GM12878 (cell line): ENCODE data around the gene ABCB8. TPM values are rescaled to one million over a fixed set of nuclear protein-coding genes. Genes with fewer than 3 reads are reported as not detected.

Experiments used
- EP300 ChIP-seq, 2 experiments: fragments of 150-350 bp in 1 of 2; IDR thresholded peaks; 2 replicates each; pipeline ENCODE4 v1.6.1; 2011 to 2012; ENCODE audit warnings: low read depth in 2 of 2, low read length in 2 of 2, borderline replicate concordance in 1 of 2, improper control_type of control experiment in 1 of 2, inconsistent platforms in 1 of 2; ENCODE audit not compliant: control insufficient read depth in 1 of 2
- ETV6 ChIP-seq, 2 experiments: fragments of 450-650 bp in 1 of 2; IDR thresholded peaks in 1 of 2; conservative IDR thresholded peaks in 1 of 2; 2 replicates each; pipeline ENCODE4 v1.6.1; 2014; ENCODE audit warnings: antibody characterized with exemption in 1 of 2, borderline replicate concordance in 1 of 2, low read depth in 1 of 2, mild to moderate bottlenecking in 1 of 2, moderate library complexity in 1 of 2
- HDAC2 ChIP-seq: fragments of 200-600 bp; sonication (generic); IDR thresholded peaks from 2 replicates; pipeline ENCODE4 v1.6.1; 2017
- IKZF1 ChIP-seq: fragments of 450-650 bp; conservative IDR thresholded peaks from 2 replicates; pipeline ENCODE4 v1.6.1; 2017; ENCODE audit warnings: antibody characterized with exemption, mild to moderate bottlenecking
- JUNB ChIP-seq: IDR thresholded peaks from 2 replicates; pipeline ENCODE4 v1.6.1; 2016; ENCODE audit warnings: antibody characterized with exemption, mild to moderate bottlenecking
- NR2C1 ChIP-seq: fragments of 450-650 bp; IDR thresholded peaks from 2 replicates; pipeline ENCODE4 v1.6.1; 2017; ENCODE audit warnings: antibody characterized with exemption, mild to moderate bottlenecking, moderate library complexity
- POU2F2 ChIP-seq: IDR thresholded peaks from 3 replicates; pipeline ENCODE4 v1.6.1; 2011; ENCODE audit warnings: low read depth, mild to moderate bottlenecking, low read length, borderline replicate concordance
- PRDM15 ChIP-seq: fragments of 450-650 bp; formaldehyde crosslinking; IDR thresholded peaks from 2 replicates; pipeline ENCODE4 v1.4.0; 2020; ENCODE audit warnings: mild to moderate bottlenecking, moderate library complexity
- RCOR1 ChIP-seq: conservative IDR thresholded peaks from 2 replicates; pipeline ENCODE4 v1.6.1; 2012; ENCODE audit warnings: low read depth, low read length, improper control_type of control experiment
- SMAD1 ChIP-seq: fragments of 450-650 bp; IDR thresholded peaks from 2 replicates; pipeline ENCODE4 v1.6.1; 2018; ENCODE audit warnings: mild to moderate bottlenecking, low read depth; ENCODE audit not compliant: partially characterized antibody
- TARDBP ChIP-seq: IDR thresholded peaks from 2 replicates; pipeline ENCODE4 v1.6.1; 2016; ENCODE audit warnings: borderline replicate concordance
- USF1 ChIP-seq: IDR thresholded peaks from 2 replicates; pipeline ENCODE4 v1.6.1; 2011; ENCODE audit warnings: borderline replicate concordance, low read depth, mild to moderate bottlenecking, moderate library complexity, mixed read lengths, low read length; ENCODE audit not compliant: insufficient read depth; ENCODE audit errors: extremely low read length
- ZNF217 ChIP-seq: fragments of 450-650 bp; IDR thresholded peaks from 2 replicates; pipeline ENCODE4 v1.6.1; 2017; ENCODE audit warnings: antibody characterized with exemption, mild to moderate bottlenecking
- polyA plus RNA-seq, 11 experiments: library from polyadenylated mRNA; depleted of rRNA in 4 of 11; unstranded in 6 of 11; stranded (reverse) in 5 of 11; fragments of >200 nt; fragmentation: Nextera tagmentation in 4 of 11; fragmentation: Illumina TruSeq in 1 of 11; extraction: Ambion mirVana in 4 of 11; extraction: Trizol in 1 of 11; gene quantifications; 1 replicate in 1 of 11; 2 replicates in 10 of 11; pipeline versions ENCODE4 v1.2.1 to v1.2.3, GENCODE V29; 2011 to 2016; ENCODE audit warnings: inconsistent platforms in 2 of 11, missing spikeins in 2 of 11, low read depth in 1 of 11
- total RNA-seq, 4 experiments: library from RNA; depleted of rRNA in 3 of 4; stranded (reverse); fragments of >200 nt in 3 of 4; fragmentation: Illumina TruSeq in 1 of 4; extraction: Trizol in 1 of 4; gene quantifications; 2 replicates each; pipeline versions ENCODE4 v1.2.1 to v1.2.3, GENCODE V29; 2013 to 2021

ABCB8 gene
- total and polyA plus RNA-seq, 10 of the 15 experiments (the other 5 are each of a cell fraction or from before 2014, with no cell fraction given), result 0.77 to 34.8 (median 18.9) TPM

- no peak for TF ChIP-seq PRDM15 (CRISPR knock-in tag)
- no peak for TF ChIP-seq IKZF1
- TF ChIP-seq TARDBP, result no peak
- TF ChIP-seq USF1, result no peak
- TF ChIP-seq RCOR1, result no peak
- no peak for TF ChIP-seq SMAD1
- TF ChIP-seq HDAC2, result no peak
- no peak for TF ChIP-seq ETV6 (conservative IDR thresholded peaks at IDR 0.05 in 1 of 2, IDR thresholded peaks at IDR 0.05 in 1 of 2; ENCODE audit: borderline replicate concordance in 1 of 2, low read depth in 1 of 2)
- no peak for TF ChIP-seq POU2F2
- no peak for TF ChIP-seq ZNF217
- TF ChIP-seq NR2C1, result no peak
- TF ChIP-seq EP300 (IDR thresholded peaks at IDR 0.05; ENCODE audit: borderline replicate concordance in 1 of 2, control insufficient read depth in 1 of 2, low read depth in 2 of 2, low read length in 2 of 2), result no peak
- TF ChIP-seq JUNB, result no peak
- TF ChIP-seq, all 136 proteins: peak for 0
These were observed 34.7 kb upstream of the ABCB8 start (continued) for GRCh38 chr7:150993511-150993910.
